Effector memory CD4-positive, alpha-beta T cell (primary cell): Measurements from ENCODE around the gene MBNL2.

ENCODE experiments used
- DNase-seq, 3 donors: peaks; one replicate each; pipeline ENCODE4 v3.0.0-alpha.2; 2020
- H3K27ac ChIP-seq: 2 replicates; pipeline ENCODE4 v1.7.0; 2013; ENCODE audit warnings: mild to moderate bottlenecking, low read length, moderate library complexity; ENCODE audit not compliant: insufficient read depth, poor library complexity, severe bottlenecking
- H3K27me3 ChIP-seq: replicated peaks from 2 replicates; pipeline ENCODE4 v1.7.0; 2013; ENCODE audit warnings: mild to moderate bottlenecking, low read length; ENCODE audit not compliant: insufficient read depth, control insufficient read depth, poor library complexity, severe bottlenecking
- H3K36me3 ChIP-seq: 2 replicates; pipeline ENCODE4 v1.7.0; 2013; ENCODE audit warnings: mild to moderate bottlenecking, low read length, moderate library complexity; ENCODE audit not compliant: control insufficient read depth, insufficient read depth
- H3K4me1 ChIP-seq: 2 replicates; pipeline ENCODE4 v1.7.0; 2013; ENCODE audit warnings: low read length, mild to moderate bottlenecking; ENCODE audit not compliant: control insufficient read depth, insufficient read depth, poor library complexity, severe bottlenecking
- H3K4me3 ChIP-seq: 2 replicates; pipeline ENCODE4 v1.7.0; 2013; ENCODE audit warnings: low read length, low read depth, mild to moderate bottlenecking; ENCODE audit not compliant: insufficient read depth, poor library complexity, severe bottlenecking
- H3K9me3 ChIP-seq: 2 replicates; pipeline ENCODE4 v1.7.0; 2013; ENCODE audit warnings: mild to moderate bottlenecking, low read length, moderate library complexity; ENCODE audit not compliant: control insufficient read depth

Gene MBNL2

DNA sequence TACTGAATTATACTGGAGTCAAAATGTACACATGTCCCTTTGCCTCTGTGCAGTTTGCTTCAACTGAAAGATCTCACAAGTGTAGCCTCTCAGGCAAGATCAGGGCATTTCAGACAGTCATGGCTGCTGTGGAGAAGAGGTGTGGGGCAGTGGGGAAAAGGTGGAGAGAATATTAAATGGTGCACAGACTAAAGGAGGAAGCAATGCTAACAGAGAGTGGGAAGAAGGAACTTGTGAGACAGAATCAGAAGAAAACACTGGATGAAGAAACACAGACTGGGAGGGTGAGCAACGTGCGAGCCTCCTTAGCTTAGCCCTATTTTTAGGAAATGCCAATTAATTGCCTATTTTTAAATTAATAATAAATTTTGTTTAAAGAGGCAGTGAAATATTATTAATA lies 162.2 kb downstream of the MBNL2 start:
- no peaks in the 10 kb centered on the region for H3K4me1 ChIP-seq
- H3K9me3 ChIP-seq, result no peaks in the 10 kb centered on the region
- H3K27me3 ChIP-seq, result no peaks in the 10 kb centered on the region
- H3K27ac ChIP-seq, result no peak overlapping the region
- H3K4me3 ChIP-seq, result no peak overlapping the region
- DNase-seq, result no peak
- H3K36me3 ChIP-seq, result no peaks in the 10 kb centered on the region

DNA sequence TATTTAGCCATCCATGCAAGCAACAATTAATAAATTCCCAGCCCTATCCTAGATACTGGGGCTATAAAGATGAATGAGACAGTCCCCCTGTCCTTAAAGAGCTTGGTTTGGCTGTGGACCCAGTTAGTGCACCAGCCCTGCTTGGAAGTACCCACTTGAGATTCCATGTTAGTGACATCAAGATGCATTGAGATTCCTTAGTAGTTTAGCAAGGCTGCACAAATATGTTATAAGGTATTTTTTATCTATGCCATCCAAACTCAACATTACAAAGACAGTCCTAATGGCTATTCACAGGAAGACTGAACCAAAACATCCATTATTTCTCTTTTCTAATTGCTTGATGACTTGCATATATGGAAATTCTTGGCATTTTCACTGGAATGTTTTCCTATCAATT lies 163.0 kb downstream of the MBNL2 start:
- no peak for DNase-seq
- no peaks in the 10 kb centered on the region for H3K4me1 ChIP-seq

DNA sequence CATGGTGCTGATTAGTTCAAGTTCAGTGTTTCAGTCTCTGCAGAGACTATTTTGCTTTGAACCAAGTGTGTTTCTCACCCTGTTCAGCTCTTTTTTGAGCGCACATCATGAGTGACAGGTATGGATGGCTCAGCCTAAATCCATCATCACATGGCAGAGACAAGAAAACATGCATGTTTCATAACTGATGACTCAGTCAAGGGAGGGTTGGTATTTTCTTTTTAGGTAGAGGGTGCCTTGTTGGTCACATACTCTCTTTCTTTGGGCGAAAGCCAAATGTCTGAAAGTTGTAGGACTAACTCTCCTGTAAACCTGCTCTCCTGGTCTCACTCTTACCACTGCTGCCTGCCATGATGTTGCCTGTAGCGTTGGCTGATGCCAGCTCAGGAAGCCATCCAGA lies 163.7 kb downstream of the MBNL2 start:
- no peak for DNase-seq
- no peaks in the 10 kb centered on the region for H3K36me3 ChIP-seq
- H3K9me3 ChIP-seq, result no peaks in the 10 kb centered on the region
- no peaks in the 10 kb centered on the region for H3K4me1 ChIP-seq
- H3K27me3 ChIP-seq, result no peaks in the 10 kb centered on the region
- H3K4me3 ChIP-seq, result no peak overlapping the region
- no peak overlapping the region for H3K27ac ChIP-seq

More for the DNA sequence above, 163.0 kb downstream of the MBNL2 start:
- Histone ChIP-seq H3K9me3 (no peaks in the 10 kb centered on the region), H3K36me3 (no peaks in the 10 kb centered on the region), H3K27me3 (no peaks in the 10 kb centered on the region), H3K4me3 (no peak overlapping the region), H3K27ac (no peak overlapping the region)

DNA sequence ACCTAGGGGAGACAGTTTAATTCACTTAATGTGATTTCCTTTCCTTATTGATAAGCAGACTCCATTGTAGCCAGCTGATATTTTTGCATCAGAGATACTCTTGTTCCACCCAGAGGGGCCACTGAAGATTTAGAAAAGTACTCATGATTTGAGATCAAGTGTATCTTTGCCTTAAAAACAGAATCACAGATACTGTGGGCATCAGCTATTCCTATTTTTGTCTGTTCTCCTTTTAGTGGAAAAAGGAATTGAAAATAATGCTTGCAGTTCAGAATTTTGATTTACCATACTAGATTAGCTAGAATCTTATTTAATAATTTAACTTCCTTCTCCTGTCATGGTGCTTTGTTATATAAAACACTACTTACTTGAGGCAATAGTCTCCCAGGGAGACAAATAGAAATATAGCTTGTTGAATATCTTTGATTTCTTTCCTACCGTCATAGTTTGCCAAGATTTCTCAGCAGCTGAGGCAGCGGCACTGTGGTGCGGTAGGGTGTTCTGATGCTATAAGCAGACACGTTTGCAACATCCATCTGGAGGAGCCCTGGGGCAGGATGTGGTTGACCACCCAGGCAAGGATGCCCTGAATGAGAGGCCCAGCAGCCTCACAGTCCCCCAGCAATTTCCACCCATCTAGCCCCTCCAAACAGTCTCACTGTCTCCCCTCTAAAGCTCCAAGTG lies 164.8 kb downstream of the MBNL2 start:
- Histone ChIP-seq H3K27ac (no peak overlapping the region), H3K4me3 (no peak overlapping the region), H3K27me3 (no peaks in the 10 kb centered on the region), H3K9me3 (no peaks in the 10 kb centered on the region), H3K4me1 (no peaks in the 10 kb centered on the region), H3K36me3 (no peaks in the 10 kb centered on the region)
- DNase-seq, result no peak

DNA sequence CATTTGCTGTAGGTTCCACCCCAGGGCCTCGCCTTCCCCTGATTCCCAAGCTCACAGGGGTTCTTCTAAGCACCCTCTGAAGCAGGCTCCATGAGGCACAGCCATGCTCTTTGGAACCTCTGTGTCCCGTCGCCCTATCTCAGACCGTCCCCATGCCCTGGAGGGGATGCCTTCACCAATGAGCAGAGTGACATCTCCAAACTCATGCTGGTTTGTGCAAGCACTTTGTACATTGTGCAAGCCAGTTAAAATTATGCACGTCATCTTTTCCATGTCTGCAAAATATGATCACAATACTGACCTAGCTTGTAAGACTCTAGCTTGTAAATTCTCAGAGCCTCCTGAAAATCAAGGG lies 165.3 kb downstream of the MBNL2 start:
- Histone ChIP-seq H3K36me3 (no peaks in the 10 kb centered on the region), H3K9me3 (no peaks in the 10 kb centered on the region), H3K27me3 (no peaks in the 10 kb centered on the region), H3K4me3 (no peak overlapping the region), H3K27ac (no peak overlapping the region), H3K4me1 (no peaks in the 10 kb centered on the region)
- DNase-seq, result no peak

DNA sequence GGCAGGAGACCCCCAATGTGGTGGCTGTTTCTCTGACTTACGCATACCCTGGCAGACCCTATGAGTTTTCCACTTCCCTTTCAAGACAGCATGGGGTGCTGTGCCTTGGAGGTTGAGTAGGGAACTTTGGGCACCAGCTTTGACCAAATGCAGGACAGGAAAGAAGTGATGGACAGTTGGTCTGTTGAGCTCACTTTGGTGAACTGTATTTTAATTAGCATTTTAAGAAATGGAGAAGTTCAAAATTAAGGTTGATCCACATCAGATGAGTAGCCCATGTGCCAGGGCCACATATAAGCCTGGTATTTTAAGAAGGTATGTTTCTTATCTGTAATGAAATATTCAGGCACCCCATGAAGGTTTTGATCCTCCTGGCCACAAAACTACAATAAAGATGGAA lies 165.8 kb downstream of the MBNL2 start:
- Histone ChIP-seq H3K4me3 (no peak overlapping the region), H3K27me3 (no peaks in the 10 kb centered on the region), H3K36me3 (no peaks in the 10 kb centered on the region), H3K4me1 (no peaks in the 10 kb centered on the region), H3K27ac (no peak overlapping the region), H3K9me3 (no peaks in the 10 kb centered on the region)
- no peak for DNase-seq

DNA sequence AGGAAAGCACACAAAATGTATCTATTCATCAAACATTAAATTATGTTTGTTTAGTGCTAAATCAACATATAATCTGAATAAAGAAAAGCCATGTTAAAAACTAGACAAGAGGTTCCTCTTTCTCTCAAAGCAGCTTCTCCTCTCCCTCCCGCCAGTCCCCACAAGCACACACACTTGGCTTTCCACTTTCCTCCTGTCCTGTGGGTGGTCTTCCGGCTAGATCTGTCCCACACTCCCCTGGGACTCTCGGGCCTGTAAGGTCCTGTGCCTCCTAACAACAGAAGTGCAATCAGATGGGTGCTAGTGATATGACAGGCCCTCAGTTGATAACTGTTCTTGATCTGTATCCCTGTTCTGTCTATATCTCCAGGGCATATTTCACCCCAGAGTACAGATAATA lies 166.2 kb downstream of the MBNL2 start:
- DNase-seq, result no peak
- Histone ChIP-seq H3K36me3 (no peaks in the 10 kb centered on the region), H3K27me3 (no peaks in the 10 kb centered on the region), H3K4me1 (no peaks in the 10 kb centered on the region), H3K27ac (no peak overlapping the region), H3K4me3 (no peak overlapping the region), H3K9me3 (no peaks in the 10 kb centered on the region)

DNA sequence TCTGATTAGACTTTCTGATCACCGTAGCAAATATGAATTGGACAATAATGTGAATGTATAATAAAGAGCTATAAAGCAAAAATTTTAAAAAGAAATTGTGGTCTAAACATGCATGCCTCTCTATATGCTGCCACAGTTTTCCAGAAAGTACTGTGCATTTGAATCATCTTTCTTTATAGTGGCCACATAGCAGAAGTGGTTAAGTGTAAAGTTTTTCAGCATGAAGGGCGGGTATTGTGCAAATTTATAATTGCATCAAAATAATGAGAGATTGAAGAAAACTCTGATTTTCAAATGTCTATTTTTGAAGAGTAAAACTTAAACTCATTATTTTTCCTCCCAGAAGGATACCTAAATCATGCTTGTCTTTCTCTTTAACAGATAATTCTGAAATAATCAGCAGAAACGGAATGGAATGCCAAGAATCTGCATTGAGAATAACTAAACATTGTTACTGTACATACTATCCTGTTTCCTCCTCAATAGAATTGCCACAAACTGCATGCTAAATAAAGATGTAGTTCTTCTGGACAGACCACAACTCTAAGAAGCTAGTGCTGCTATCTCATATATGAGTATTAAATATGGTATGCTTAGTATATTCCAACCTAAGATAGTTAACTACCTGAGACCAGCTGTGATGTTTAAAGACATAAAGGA lies 168.9 kb downstream of the MBNL2 start:
- Histone ChIP-seq H3K27ac (no peak overlapping the region), H3K27me3 (no peaks in the 10 kb centered on the region), H3K36me3 (no peaks in the 10 kb centered on the region), H3K9me3 (no peaks in the 10 kb centered on the region), H3K4me3 (no peak overlapping the region), H3K4me1 (no peaks in the 10 kb centered on the region)
- no peak for DNase-seq

DNA sequence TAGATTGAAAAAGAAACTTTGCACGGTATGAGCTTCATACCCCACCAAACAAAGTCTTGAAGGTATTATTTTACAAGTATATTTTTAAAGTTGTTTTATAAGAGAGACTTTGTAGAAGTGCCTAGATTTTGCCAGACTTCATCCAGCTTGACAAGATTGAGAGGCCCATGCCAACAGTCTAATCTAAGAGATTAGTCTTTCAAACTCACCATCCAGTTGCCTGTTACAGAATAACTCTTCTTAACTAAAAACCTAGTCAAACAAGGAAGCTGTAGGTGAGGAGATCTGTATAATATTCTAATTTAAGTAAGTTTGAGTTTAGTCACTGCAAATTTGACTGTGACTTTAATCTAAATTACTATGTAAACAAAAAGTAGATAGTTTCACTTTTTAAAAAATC lies 169.9 kb downstream of the MBNL2 start:
- Histone ChIP-seq H3K27ac (no peak overlapping the region), H3K4me3 (no peak overlapping the region), H3K4me1 (no peaks in the 10 kb centered on the region), H3K9me3 (no peaks in the 10 kb centered on the region), H3K36me3 (no peaks in the 10 kb centered on the region), H3K27me3 (no peaks in the 10 kb centered on the region)
- DNase-seq, result no peak

DNA sequence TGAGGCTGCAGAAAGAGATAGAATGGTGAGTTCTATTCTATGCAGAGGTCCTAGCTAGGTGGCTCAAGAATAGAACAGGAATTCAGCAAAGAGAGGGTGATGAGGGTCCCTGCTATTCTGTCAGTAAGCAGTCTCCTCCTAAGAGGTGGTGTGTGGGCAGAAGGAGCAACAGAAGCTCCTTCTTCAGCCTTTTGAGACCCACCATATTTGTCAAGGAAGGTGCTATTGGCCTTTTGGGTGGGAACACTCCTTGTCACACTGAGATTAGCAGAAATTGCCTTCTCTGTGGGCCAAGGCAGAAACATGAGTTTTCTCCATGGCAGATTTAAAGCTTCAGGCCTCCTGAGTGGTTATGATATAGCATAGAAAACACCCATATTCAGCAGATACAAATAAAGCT lies 172.4 kb downstream of the MBNL2 start:
- Histone ChIP-seq H3K36me3 (no peaks in the 10 kb centered on the region), H3K4me1 (no peaks in the 10 kb centered on the region), H3K4me3 (no peak overlapping the region), H3K27ac (no peak overlapping the region), H3K27me3 (no peaks in the 10 kb centered on the region), H3K9me3 (no peaks in the 10 kb centered on the region)
- no peak for DNase-seq
